ENCODE measurements around the gene B4GALT6. TPM values are rescaled to one million over a fixed set of nuclear protein-coding genes. Genes with fewer than 3 reads are reported as not detected.
A peak's percentile ranks its signal among the peaks of the same experiment; 100 is the strongest.

The B4GALT6 gene
- total and polyA plus RNA-seq, 2 of the 13 experiments (the other 11 are each of a cell fraction or from before 2014, with no cell fraction given) = 1.9 to 3.3 TPM

DNA sequence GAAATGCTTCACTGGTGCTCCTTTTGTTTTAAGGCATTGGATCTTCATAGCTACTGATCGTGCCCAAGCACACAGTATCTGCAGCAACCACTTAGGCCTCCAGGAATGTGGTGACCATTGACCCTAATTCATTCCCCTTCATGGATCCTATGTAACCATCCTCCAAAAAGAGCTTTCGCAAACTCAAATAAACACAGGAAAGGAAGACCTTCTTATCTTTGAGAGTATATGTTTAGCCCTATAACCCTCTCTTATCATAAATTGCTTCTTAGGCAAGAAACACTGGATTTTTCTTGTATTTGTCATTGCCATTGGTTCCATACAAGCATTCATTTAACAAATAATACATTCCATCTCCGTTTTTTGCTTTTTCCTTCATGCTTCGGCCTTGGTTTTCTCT lies 96.9 kb downstream of the B4GALT6 start (continued):
- peak; percentile 60 for TF ChIP-seq TCF7 (IDR thresholded peaks at IDR 0.05; ENCODE audit: low read depth)
- peak; percentile 60; the same call in 1 of the 2 replicates for TF ChIP-seq SIX1 (CRISPR knock-in tag; IDR thresholded peaks at IDR 0.05; ENCODE audit: borderline replicate concordance)
- TF ChIP-seq, protein P1, sequence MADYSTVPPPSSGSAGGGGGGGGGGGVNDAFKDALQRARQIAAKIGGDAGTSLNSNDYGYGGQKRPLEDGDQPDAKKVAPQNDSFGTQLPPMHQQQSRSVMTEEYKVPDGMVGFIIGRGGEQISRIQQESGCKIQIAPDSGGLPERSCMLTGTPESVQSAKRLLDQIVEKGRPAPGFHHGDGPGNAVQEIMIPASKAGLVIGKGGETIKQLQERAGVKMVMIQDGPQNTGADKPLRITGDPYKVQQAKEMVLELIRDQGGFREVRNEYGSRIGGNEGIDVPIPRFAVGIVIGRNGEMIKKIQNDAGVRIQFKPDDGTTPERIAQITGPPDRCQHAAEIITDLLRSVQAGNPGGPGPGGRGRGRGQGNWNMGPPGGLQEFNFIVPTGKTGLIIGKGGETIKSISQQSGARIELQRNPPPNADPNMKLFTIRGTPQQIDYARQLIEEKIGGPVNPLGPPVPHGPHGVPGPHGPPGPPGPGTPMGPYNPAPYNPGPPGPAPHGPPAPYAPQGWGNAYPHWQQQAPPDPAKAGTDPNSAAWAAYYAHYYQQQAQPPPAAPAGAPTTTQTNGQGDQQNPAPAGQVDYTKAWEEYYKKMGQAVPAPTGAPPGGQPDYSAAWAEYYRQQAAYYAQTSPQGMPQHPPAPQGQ (CRISPR knock-in tag; IDR thresholded peaks at IDR 0.05; ENCODE audit: borderline replicate concordance) = no peak
- TF ChIP-seq CBFB (CRISPR knock-in tag; IDR thresholded peaks at IDR 0.05) = 0 out of 2 replicates have a peak, but pooled peaks have one; percentile 40
- TF ChIP-seq GATA4 (IDR thresholded peaks at IDR 0.05; ENCODE audit: borderline replicate concordance, low read depth) = peak; percentile 81
- TF ChIP-seq, protein P2, sequence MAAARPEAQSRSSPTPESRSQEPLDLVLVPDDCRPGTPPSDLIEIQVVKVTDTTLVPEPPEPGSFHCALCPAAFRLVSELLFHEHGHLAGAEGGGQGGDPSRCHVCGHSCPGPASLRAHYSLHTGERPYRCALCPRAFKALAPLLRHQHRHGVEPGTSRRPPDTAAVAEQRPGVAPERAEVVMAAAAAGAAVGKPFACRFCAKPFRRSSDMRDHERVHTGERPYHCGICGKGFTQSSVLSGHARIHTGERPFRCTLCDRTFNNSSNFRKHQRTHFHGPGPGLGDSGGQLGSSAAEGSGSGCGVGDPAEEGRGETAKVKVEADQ (CRISPR knock-in tag; IDR thresholded peaks at IDR 0.05; ENCODE audit: borderline replicate concordance) = peak; percentile 37; the same call in 1 of the 2 replicates
- TF ChIP-seq, protein P3, sequence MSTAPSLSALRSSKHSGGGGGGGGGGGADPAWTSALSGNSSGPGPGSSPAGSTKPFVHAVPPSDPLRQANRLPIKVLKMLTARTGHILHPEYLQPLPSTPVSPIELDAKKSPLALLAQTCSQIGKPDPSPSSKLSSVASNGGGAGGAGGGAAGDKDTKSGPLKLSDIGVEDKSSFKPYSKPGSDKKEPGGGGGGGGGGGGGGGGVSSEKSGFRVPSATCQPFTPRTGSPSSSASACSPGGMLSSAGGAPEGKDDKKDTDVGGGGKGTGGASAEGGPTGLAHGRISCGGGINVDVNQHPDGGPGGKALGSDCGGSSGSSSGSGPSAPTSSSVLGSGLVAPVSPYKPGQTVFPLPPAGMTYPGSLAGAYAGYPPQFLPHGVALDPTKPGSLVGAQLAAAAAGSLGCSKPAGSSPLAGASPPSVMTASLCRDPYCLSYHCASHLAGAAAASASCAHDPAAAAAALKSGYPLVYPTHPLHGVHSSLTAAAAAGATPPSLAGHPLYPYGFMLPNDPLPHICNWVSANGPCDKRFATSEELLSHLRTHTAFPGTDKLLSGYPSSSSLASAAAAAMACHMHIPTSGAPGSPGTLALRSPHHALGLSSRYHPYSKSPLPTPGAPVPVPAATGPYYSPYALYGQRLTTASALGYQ (CRISPR knock-in tag; IDR thresholded peaks at IDR 0.05) = peak; percentile 51; the same call in 1 of the 2 replicates
- TF ChIP-seq ZNF264 (CRISPR knock-in tag; IDR thresholded peaks at IDR 0.05) = 0 out of 2 replicates have a peak, but pooled peaks have one; percentile 24
- peak; percentile 45; the same call in 1 of the 2 replicates for TF ChIP-seq HOXA3 (CRISPR knock-in tag; IDR thresholded peaks at IDR 0.05)
- no peak for TF ChIP-seq ZSCAN9 (CRISPR knock-in tag; IDR thresholded peaks at IDR 0.05; ENCODE audit: borderline replicate concordance)
- peak; percentile 37; the same call in 1 of the 2 replicates for TF ChIP-seq ELF3 (CRISPR knock-in tag; IDR thresholded peaks at IDR 0.05)
- TF ChIP-seq IRF2 (CRISPR knock-in tag; IDR thresholded peaks at IDR 0.05) = 0 out of 2 replicates have a peak, but pooled peaks have one; percentile 24
- TF ChIP-seq, protein P4, sequence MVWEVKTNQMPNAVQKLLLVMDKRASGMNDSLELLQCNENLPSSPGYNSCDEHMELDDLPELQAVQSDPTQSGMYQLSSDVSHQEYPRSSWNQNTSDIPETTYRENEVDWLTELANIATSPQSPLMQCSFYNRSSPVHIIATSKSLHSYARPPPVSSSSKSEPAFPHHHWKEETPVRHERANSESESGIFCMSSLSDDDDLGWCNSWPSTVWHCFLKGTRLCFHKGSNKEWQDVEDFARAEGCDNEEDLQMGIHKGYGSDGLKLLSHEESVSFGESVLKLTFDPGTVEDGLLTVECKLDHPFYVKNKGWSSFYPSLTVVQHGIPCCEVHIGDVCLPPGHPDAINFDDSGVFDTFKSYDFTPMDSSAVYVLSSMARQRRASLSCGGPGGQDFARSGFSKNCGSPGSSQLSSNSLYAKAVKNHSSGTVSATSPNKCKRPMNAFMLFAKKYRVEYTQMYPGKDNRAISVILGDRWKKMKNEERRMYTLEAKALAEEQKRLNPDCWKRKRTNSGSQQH (CRISPR knock-in tag; IDR thresholded peaks at IDR 0.05; ENCODE audit: low read depth) = no peak
- TF ChIP-seq FOXA3 (CRISPR knock-in tag; IDR thresholded peaks at IDR 0.05) = peak; percentile 79
- 0 out of 2 replicates have a peak, but pooled peaks have one; percentile 29 for TF ChIP-seq KAT8 (CRISPR knock-in tag; IDR thresholded peaks at IDR 0.05)
- peak; percentile 64 for TF ChIP-seq ZNF12 (CRISPR knock-in tag; IDR thresholded peaks at IDR 0.05)
- no peak for TF ChIP-seq ZNF773 (CRISPR knock-in tag; IDR thresholded peaks at IDR 0.05; ENCODE audit: borderline replicate concordance)
- TF ChIP-seq JUND (CRISPR knock-in tag; IDR thresholded peaks at IDR 0.05) = peak; percentile 64; the same call in 1 of the 2 replicates
- peak; percentile 62 for TF ChIP-seq FOSL2 (CRISPR knock-in tag; IDR thresholded peaks at IDR 0.05)
- peak; percentile 82; the same call in 1 of the 2 replicates for TF ChIP-seq ISL2 (CRISPR knock-in tag; IDR thresholded peaks at IDR 0.05)
- peak; percentile 94 for TF ChIP-seq NR2F6 (IDR thresholded peaks at IDR 0.05)
- TF ChIP-seq NR2F6 (CRISPR knock-in tag; IDR thresholded peaks at IDR 0.05) = peak; percentile 91
- TF ChIP-seq RARA (CRISPR knock-in tag; IDR thresholded peaks at IDR 0.05) = peak; percentile 70
- peak; percentile 92 for TF ChIP-seq NCOA2 (CRISPR knock-in tag; IDR thresholded peaks at IDR 0.05)
- TF ChIP-seq SOX5 (CRISPR knock-in tag; IDR thresholded peaks at IDR 0.05; ENCODE audit: borderline replicate concordance) = peak; percentile 63
- TF ChIP-seq ZBTB3 (CRISPR knock-in tag; IDR thresholded peaks at IDR 0.05; ENCODE audit: borderline replicate concordance, low read depth) = 0 out of 2 replicates have a peak, but pooled peaks have one; percentile 43
- TF ChIP-seq HDAC1 (CRISPR knock-in tag; IDR thresholded peaks at IDR 0.05) = peak; percentile 58; the same call in 1 of the 2 replicates
- no peak for TF ChIP-seq CREB1 (IDR thresholded peaks at IDR 0.05)
- TF ChIP-seq CREB1 (CRISPR knock-in tag; IDR thresholded peaks at IDR 0.05) = peak; percentile 46

All from HepG2 (cell line).